ENCODE results near the gene HEXD. TPM values are rescaled to one million over a fixed set of nuclear protein-coding genes. Genes with fewer than 3 reads are reported as not detected.

The HEXD gene
- total RNA-seq, 1 donor from 2014 or later = 82.8 TPM

DNA sequence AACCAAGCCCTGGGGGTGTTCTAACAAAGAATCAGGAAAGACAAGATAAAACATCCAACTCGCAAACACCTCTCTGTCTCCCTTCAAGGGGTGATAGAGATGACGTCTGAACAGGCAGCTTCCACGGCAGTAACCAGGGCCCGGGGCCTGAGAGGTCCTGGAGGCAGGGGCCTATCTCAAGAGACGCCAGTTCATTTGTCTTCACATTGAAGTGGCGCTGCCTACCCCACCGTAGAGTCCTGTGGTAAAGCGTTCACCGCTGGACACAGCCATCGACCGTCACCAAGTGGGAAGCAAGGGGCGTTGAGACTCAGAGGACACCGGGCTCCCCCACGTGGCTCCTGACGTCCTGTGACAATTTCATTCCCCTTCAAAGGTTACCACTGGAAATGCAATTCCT lies 25.2 kb upstream of the HEXD start:
- peaks cover 15% of the 10 kb centered on the region for H3K36me3 Mint-ChIP-seq
- H3K9me3 Mint-ChIP-seq = no peaks in the 10 kb centered on the region
- peaks cover under 1% of the 10 kb centered on the region for H3K27me3 Mint-ChIP-seq (ENCODE audit: low read depth)
- no peak overlapping the region for H3K4me3 Mint-ChIP-seq
- no peak for DNase-seq (ENCODE audit: low spot score in 2 of 2, unreplicated experiment in 2 of 2)
- TF ChIP-seq, protein P1, sequence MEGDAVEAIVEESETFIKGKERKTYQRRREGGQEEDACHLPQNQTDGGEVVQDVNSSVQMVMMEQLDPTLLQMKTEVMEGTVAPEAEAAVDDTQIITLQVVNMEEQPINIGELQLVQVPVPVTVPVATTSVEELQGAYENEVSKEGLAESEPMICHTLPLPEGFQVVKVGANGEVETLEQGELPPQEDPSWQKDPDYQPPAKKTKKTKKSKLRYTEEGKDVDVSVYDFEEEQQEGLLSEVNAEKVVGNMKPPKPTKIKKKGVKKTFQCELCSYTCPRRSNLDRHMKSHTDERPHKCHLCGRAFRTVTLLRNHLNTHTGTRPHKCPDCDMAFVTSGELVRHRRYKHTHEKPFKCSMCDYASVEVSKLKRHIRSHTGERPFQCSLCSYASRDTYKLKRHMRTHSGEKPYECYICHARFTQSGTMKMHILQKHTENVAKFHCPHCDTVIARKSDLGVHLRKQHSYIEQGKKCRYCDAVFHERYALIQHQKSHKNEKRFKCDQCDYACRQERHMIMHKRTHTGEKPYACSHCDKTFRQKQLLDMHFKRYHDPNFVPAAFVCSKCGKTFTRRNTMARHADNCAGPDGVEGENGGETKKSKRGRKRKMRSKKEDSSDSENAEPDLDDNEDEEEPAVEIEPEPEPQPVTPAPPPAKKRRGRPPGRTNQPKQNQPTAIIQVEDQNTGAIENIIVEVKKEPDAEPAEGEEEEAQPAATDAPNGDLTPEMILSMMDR (IDR thresholded peaks at IDR 0.05; ENCODE audit: unreplicated experiment) = no peak
- peaks cover 5% of the 10 kb centered on the region for H3K4me1 Mint-ChIP-seq
- H3K27ac Mint-ChIP-seq = no peak overlapping the region

DNA sequence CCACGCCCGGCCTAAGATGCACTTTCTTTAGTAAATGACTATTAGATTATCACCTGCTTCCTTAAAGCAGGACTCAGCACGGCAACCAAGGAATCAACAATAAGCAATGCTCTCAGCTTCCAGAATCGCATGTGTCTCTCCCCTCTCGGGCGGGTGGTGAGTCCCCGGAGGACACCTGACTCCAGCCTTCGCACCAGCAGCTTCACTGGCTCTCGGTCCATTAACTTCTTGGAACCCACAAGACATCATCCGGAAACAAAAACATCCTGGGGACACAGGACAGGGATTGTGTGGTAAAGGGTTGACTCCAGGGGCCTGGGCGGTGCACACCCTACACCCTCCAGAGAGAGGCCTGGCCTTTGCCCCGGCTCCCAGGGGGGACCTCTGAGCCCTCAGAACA lies 23.9 kb upstream of the HEXD start:
- peaks cover 3% of the 10 kb centered on the region for H3K4me1 Mint-ChIP-seq
- no peaks in the 10 kb centered on the region for H3K27me3 Mint-ChIP-seq (ENCODE audit: low read depth)
- no peaks in the 10 kb centered on the region for H3K9me3 Mint-ChIP-seq
- H3K27ac Mint-ChIP-seq = no peak overlapping the region
- TF ChIP-seq, protein P1 (IDR thresholded peaks at IDR 0.05; ENCODE audit: unreplicated experiment) = no peak
- H3K4me3 Mint-ChIP-seq = no peak overlapping the region
- DNase-seq (ENCODE audit: low spot score in 2 of 2, unreplicated experiment in 2 of 2) = no peak
- peaks cover 15% of the 10 kb centered on the region for H3K36me3 Mint-ChIP-seq

DNA sequence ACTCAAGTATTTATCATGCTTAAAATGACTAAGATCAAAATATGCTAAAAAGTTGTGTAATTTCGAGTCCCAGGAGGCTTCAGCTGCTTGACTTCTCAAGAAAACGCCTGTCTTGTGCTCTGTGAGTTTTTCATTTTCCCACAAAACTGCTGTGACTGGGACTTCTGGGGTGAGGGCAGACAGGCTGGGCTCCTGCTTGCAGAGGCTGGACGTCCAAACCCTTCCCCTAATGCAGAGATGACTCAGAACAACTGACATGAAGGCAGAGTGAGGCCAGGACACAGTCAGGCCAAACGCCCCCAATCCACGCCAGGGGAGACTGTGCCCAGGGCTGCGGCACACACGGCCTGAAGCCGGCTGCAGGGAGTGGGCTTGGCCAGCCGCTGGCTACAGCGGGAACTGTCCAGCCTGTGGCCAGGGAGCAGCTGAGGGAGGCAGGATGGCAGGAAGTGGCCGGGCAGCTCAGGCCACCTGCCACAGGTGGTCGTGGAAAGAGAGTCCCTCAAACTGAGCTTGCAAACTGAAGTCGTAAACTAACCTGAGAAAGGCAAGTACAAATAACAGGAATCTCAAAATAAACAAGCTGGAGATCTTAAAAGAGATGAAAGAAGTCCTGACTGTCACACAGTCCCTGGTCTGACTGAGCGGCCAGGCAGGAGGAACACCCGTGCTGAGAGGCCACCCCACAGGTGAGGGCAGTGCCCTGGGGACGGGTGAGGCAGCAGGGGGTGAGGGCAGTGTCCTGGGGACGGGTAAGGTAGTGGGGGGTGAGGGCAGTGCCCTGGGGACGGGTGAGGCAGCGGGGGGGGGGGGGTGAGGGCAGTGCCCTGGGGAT lies 21.3 kb upstream of the HEXD start:
- no peak for DNase-seq (ENCODE audit: low spot score in 2 of 2, unreplicated experiment in 2 of 2)
- no peaks in the 10 kb centered on the region for H3K9me3 Mint-ChIP-seq
- H3K36me3 Mint-ChIP-seq = peaks cover 20% of the 10 kb centered on the region
- H3K27me3 Mint-ChIP-seq (ENCODE audit: low read depth) = no peaks in the 10 kb centered on the region
- H3K4me1 Mint-ChIP-seq = no peaks in the 10 kb centered on the region
- H3K27ac Mint-ChIP-seq = no peak overlapping the region
- TF ChIP-seq, protein P1 (IDR thresholded peaks at IDR 0.05; ENCODE audit: unreplicated experiment) = no peak
- no peak overlapping the region for H3K4me3 Mint-ChIP-seq

DNA sequence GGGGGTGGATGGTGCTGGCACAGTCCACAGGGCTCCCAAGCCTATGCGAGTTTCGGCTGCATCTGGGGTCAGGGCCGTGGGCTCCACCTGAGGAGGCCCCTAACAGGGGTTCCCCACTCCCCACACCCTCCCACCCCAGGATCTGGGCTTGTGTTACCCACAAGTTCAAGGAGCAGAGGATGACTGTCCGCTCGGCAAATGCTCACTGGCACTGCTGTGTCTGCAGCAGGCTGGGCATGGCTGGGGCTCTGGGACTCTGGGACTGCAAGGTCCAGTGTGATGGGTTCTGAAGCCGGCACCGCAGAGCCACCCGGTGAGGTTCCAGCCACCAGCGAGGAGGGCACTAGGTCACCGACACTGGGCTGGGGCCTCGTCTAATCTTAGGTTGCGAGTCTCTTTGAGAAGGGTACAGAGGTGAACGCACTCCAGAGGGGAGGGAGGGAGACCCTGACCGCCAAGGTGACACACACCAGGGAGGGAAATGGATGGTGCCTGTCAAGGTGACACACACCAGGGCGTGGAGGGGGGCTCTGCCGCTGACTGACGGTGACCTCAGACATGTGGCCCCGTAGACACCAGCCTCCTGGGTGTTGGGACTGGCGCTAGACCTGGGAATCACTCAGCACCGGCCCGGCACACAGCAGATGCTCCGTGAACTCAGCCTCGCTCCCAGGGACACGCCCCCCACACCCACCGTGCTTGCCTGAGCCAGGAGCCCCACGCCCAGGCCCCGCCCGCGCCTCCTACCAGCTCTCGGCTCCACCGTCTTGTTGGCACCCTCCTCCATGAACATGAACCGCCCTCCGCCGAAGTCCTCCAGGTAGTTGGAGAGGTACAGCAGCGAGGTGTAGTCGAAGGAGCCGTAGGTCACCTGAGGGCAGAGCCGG lies 20.5 kb upstream of the HEXD start:
- no peaks in the 10 kb centered on the region for H3K9me3 Mint-ChIP-seq
- peaks cover 15% of the 10 kb centered on the region for H3K36me3 Mint-ChIP-seq
- DNase-seq (ENCODE audit: low spot score in 2 of 2, unreplicated experiment in 2 of 2) = no peak
- H3K27me3 Mint-ChIP-seq (ENCODE audit: low read depth) = no peaks in the 10 kb centered on the region
- H3K4me3 Mint-ChIP-seq = no peak overlapping the region
- TF ChIP-seq, protein P1 (IDR thresholded peaks at IDR 0.05; ENCODE audit: unreplicated experiment) = no peak
- H3K4me1 Mint-ChIP-seq = no peaks in the 10 kb centered on the region
- no peak overlapping the region for H3K27ac Mint-ChIP-seq

DNA sequence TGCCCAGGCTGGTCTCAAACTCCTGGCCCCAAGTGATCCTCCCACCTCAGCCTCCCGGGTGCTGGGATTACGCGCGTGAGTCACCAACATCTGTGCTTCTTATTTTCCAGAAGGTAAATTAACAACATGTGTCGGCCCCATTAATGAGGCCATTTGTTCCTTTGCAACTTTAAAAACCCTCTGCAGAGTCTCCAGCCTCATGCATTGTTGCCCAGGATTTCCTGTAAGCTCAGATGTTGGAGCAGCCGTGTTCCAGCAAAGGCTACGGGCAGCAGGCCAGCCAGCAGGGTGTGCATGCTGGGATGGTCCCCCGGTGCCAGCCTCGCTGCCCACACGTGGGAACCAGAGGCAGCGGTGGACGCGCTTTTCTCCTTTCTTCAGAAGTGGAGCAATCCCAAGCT lies 19.1 kb upstream of the HEXD start:
- Mint-ChIP-seq H3K4me1 (no peaks in the 10 kb centered on the region), H3K27ac (no peak overlapping the region), H3K36me3 (peaks cover 17% of the 10 kb centered on the region), H3K9me3 (no peaks in the 10 kb centered on the region), H3K4me3 (no peak overlapping the region), H3K27me3 (ENCODE audit: low read depth) (no peaks in the 10 kb centered on the region)
- DNase-seq (ENCODE audit: low spot score in 2 of 2, unreplicated experiment in 2 of 2) = no peak
- TF ChIP-seq, protein P1 (IDR thresholded peaks at IDR 0.05; ENCODE audit: unreplicated experiment) = no peak

Measured in mesothelial cell of epicardium (in vitro differentiated cells).